Sigmoid colon (tissue), 7 donors: Measurements from ENCODE around the gene SLC6A6. TPM values are rescaled to one million over a fixed set of nuclear protein-coding genes. Genes with fewer than 3 reads are reported as not detected.

Experiments
- DNase-seq: peaks from one replicate; pipeline ENCODE4 v3.0.0-alpha.2; 2019
- H3K27ac ChIP-seq, 4 donors: fragments of 200-600 bp; sonication (generic); one replicate each; pipeline ENCODE4 v1.5.1; 2016 to 2019; ENCODE audit warnings: mild to moderate bottlenecking in 1 of 4
- H3K27me3 ChIP-seq, 3 donors: fragments of 200-600 bp; sonication (generic); one replicate each; pipeline ENCODE4 v1.5.1; 2019; ENCODE audit warnings: mild to moderate bottlenecking in 1 of 3
- H3K36me3 ChIP-seq, 4 donors: fragments of 200-600 bp; sonication (generic); one replicate each; pipeline ENCODE4 v1.5.1; 2016 to 2019
- H3K4me1 ChIP-seq, 4 donors: fragments of 200-600 bp; sonication (generic); one replicate each; pipeline ENCODE4 v1.5.1; 2017 to 2019
- H3K4me3 ChIP-seq, 4 donors: fragments of 200-600 bp; sonication (generic); one replicate each; pipeline ENCODE4 v1.5.1; 2017 to 2019; ENCODE audit warnings: mild to moderate bottlenecking in 2 of 4, moderate library complexity in 1 of 4
- H3K9me3 ChIP-seq, 4 donors: fragments of 200-600 bp in 3 of 4; sonication (generic) in 3 of 4; one replicate each; pipeline versions ENCODE4 v1.5.1 to v1.6.1; 2013 to 2019
- CTCF ChIP-seq, 4 experiments: fragments of 450-650 bp in 3 of 4; fragments of 200-600 bp in 1 of 4; IDR thresholded peaks; one replicate each; pipeline ENCODE4 v1.5.1; 2016 to 2019; ENCODE audit warnings: antibody characterized with exemption in 4 of 4, mild to moderate bottlenecking in 3 of 4, moderate library complexity in 2 of 4
- EP300 ChIP-seq, 4 donors: sonication (generic); formaldehyde crosslinking; IDR thresholded peaks; one replicate each; pipeline ENCODE4 v1.6.1; 2017; ENCODE audit warnings: antibody characterized with exemption in 4 of 4
- POLR2A ChIP-seq, 2 donors: fragments of 450-650 bp; IDR thresholded peaks; one replicate each; pipeline ENCODE4 v1.6.1; 2016; ENCODE audit warnings: antibody characterized with exemption in 2 of 2, mild to moderate bottlenecking in 2 of 2, moderate library complexity in 2 of 2
- POLR2AphosphoS5 ChIP-seq, 4 donors: sonication (generic); formaldehyde crosslinking; IDR thresholded peaks; one replicate each; pipeline ENCODE4 v1.6.1; 2017; ENCODE audit warnings: antibody characterized with exemption in 4 of 4
- WGBS, 2 donors: extraction: QIAGEN DNeasy Blood & Tissue Kit; methylation state at CpG; one replicate each; pipeline ENCODE4 v1.1.7; 2013; 5-methylcytosine and 5-hydroxymethylcytosine counted together
- intact Hi-C: fragments of 100-400 bp; cut with DNase I; formaldehyde crosslinking; loops from one replicate; pipeline ENCODE4 v1.15.1; 2023
- polyA plus RNA-seq, 3 donors: library from polyadenylated mRNA; stranded (reverse); fragments of 200-250 nt; gene quantifications; one replicate each; pipeline ENCODE4 v1.2.3, GENCODE V29; 2013
- total RNA-seq, 4 donors: library from RNA; depleted of rRNA; stranded (reverse); fragments of >200 nt; gene quantifications; one replicate each; pipeline ENCODE4 v1.1.0, GENCODE V29; 2016
- donor health status: healthy with polysubstance abuse.
- donor health status: Bipolar disorder and iron deficiency.
- donor health status: healthy.

Gene SLC6A6
- total and polyA plus RNA-seq, 7 donors: 2.3 to 19.1 (median 8.4) TPM

- H3K4me1 ChIP-seq: peaks cover 0 to 20% (median 14%) of the 10 kb centered on the region in 4 donors
Measured at GRCh38 chr3:14389166-14389606, 13.2 kb upstream of the SLC6A6 start.

GRCh38 chr3:14389716-14390115, 12.7 kb upstream of the SLC6A6 start:
- WGBS, 2 donors: 40 to 63% methylated on average over 5 of the region's 5 CpGs
- no peaks in the 10 kb centered on the region for H3K9me3 ChIP-seq
- peaks cover 0 to 23% (median 14%) of the 10 kb centered on the region in 4 donors for H3K4me1 ChIP-seq
- intact Hi-C loops: no loop called here
- peaks cover 0 to 4% (median 0%) of the 10 kb centered on the region in 3 donors for H3K27me3 ChIP-seq
- no peak for TF ChIP-seq EP300 (IDR thresholded peaks at IDR 0.05)
- TF ChIP-seq POLR2A (IDR thresholded peaks at IDR 0.05): no peak
- no peak overlapping the region for H3K4me3 ChIP-seq
- DNase-seq: no peak
- H3K27ac ChIP-seq: peak overlapping the region in 1 of 4 donors; percentile 41
- no peaks in the 10 kb centered on the region for H3K36me3 ChIP-seq

More at GRCh38 chr3:14389166-14389606, 13.2 kb upstream of the SLC6A6 start:
- no peak for DNase-seq
- no peaks in the 10 kb centered on the region for H3K36me3 ChIP-seq
- intact Hi-C loops: no loop called here
- TF ChIP-seq EP300 (IDR thresholded peaks at IDR 0.05): peak in 2 of 4 donors; percentile 34 to 43
- peak in 1 of 4 donors; percentile 8 for TF ChIP-seq POLR2AphosphoS5 (IDR thresholded peaks at IDR 0.05)
- no peak for TF ChIP-seq CTCF (IDR thresholded peaks at IDR 0.05)
- peaks cover 0 to 4% (median 0%) of the 10 kb centered on the region in 3 donors for H3K27me3 ChIP-seq
- no peaks in the 10 kb centered on the region for H3K9me3 ChIP-seq
- peak overlapping the region in 1 of 4 donors; percentile 41 for H3K27ac ChIP-seq
- no peak overlapping the region for H3K4me3 ChIP-seq
- 70 to 77% methylated on average over 6 of the region's 6 CpGs for WGBS, 2 donors

GRCh38 chr3:14391033-14391432, 11.4 kb upstream of the SLC6A6 start:
- DNase-seq: peak; percentile 80
- no peaks in the 10 kb centered on the region for H3K36me3 ChIP-seq
- peak overlapping the region; percentile 42 to 73 (median 56) for H3K27ac ChIP-seq
- peaks cover 0 to 23% (median 14%) of the 10 kb centered on the region in 4 donors for H3K4me1 ChIP-seq
- no peaks in the 10 kb centered on the region for H3K9me3 ChIP-seq
- 16 to 51% methylated on average over 4 of the region's 4 CpGs for WGBS, 2 donors
- TF ChIP-seq POLR2AphosphoS5 (IDR thresholded peaks at IDR 0.05): peak; percentile 12 to 70 (median 46)
- no peak for TF ChIP-seq POLR2A (IDR thresholded peaks at IDR 0.05)
- no peak overlapping the region for H3K4me3 ChIP-seq
- intact Hi-C loops: no loop called here
- H3K27me3 ChIP-seq: peaks cover 0 to 4% (median 0%) of the 10 kb centered on the region in 3 donors

GRCh38 chr3:14392231-14392630, 10.2 kb upstream of the SLC6A6 start:
- H3K9me3 ChIP-seq: no peaks in the 10 kb centered on the region
- 91 to 94% methylated on average over 4 of the region's 4 CpGs for WGBS, 2 donors
- DNase-seq: no peak
- H3K4me1 ChIP-seq: peaks cover 0 to 23% (median 14%) of the 10 kb centered on the region in 4 donors
- no peak for TF ChIP-seq EP300 (IDR thresholded peaks at IDR 0.05)
- TF ChIP-seq CTCF (IDR thresholded peaks at IDR 0.05): no peak
- TF ChIP-seq POLR2AphosphoS5 (IDR thresholded peaks at IDR 0.05): no peak
- no peak for TF ChIP-seq POLR2A (IDR thresholded peaks at IDR 0.05)
- no peak overlapping the region for H3K4me3 ChIP-seq
- peak overlapping the region in 2 of 4 donors; percentile 61 to 73 for H3K27ac ChIP-seq
- no peaks in the 10 kb centered on the region for H3K36me3 ChIP-seq
- intact Hi-C loops: no loop called here
- H3K27me3 ChIP-seq: peaks cover 0 to 4% (median 0%) of the 10 kb centered on the region in 3 donors

GRCh38 chr3:14392803-14393319, 9.5 kb upstream of the SLC6A6 start:
- 89 to 90% methylated on average over 7 of the region's 7 CpGs for WGBS, 2 donors
- intact Hi-C loops: no loop called here

More at GRCh38 chr3:14392803-14393319, 9.5 kb upstream of the SLC6A6 start:
- no peaks in the 10 kb centered on the region for H3K36me3 ChIP-seq
- H3K4me1 ChIP-seq: peaks cover 0 to 23% (median 14%) of the 10 kb centered on the region in 4 donors
- TF ChIP-seq POLR2AphosphoS5 (IDR thresholded peaks at IDR 0.05) (no peak), EP300 (IDR thresholded peaks at IDR 0.05) (no peak), CTCF (IDR thresholded peaks at IDR 0.05) (no peak), POLR2A (IDR thresholded peaks at IDR 0.05) (no peak)
- no peak overlapping the region for H3K4me3 ChIP-seq
- DNase-seq: no peak
- H3K27me3 ChIP-seq: peaks cover 0 to 4% (median 0%) of the 10 kb centered on the region in 3 donors
- peak overlapping the region in 3 of 4 donors; percentile 43 to 73 (median 59) for H3K27ac ChIP-seq
- no peaks in the 10 kb centered on the region for H3K9me3 ChIP-seq
